Measurements from ENCODE around the gene CCDC159. TPM values are rescaled to one million over a fixed set of nuclear protein-coding genes. Genes with fewer than 3 reads are reported as not detected.

The CCDC159 gene
- total RNA-seq, 2 donors from 2014 or later, result 12.2 to 15.2 TPM

DNA sequence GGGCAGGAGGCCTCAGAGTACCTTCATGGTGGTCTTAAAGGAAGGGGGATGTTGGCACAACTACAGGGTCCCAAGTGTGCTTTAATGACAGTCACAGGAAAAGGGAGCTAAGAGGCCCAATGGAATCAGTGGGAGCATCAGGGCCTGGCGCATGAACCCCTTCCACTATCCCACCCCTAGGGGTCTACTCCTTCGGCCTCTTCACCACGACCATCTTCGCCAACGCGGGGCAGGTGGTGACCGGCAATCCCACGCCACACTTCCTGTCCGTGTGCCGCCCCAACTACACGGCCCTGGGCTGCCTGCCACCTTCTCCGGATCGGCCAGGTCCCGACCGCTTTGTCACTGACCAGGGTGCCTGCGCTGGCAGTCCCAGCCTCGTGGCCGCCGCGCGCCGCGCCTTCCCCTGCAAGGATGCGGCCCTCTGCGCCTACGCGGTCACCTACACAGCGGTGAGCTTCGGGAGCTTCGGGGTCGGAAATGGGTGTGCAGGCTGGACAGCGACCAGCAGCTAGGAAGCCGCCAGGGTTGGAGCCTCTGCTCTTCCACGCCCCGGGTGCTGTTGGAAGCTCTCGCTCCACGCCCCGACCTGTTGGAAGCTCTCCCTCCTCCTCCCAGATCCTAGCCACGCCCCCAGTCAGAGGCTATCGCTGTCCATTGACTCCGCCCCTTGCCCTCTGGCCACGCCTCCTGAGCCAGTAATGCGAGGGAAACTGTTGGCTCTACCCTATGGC, 14.9 kb downstream of the CCDC159 start:
- DNase-seq, result peak; percentile 99
- H3K36me3 Mint-ChIP-seq (ENCODE audit: low read depth), result no peaks in the 10 kb centered on the region
- H3K27ac Mint-ChIP-seq, result no peak overlapping the region
- H3K4me3 Mint-ChIP-seq, result peak overlapping the region; percentile 46
- Histone ChIP-seq H3K9me3 (ENCODE audit: control insufficient read depth, low read length) (no peaks in the 10 kb centered on the region), H3K27me3 (ENCODE audit: control insufficient read depth, insufficient read depth, low read length, poor library complexity, severe bottlenecking) (peaks cover 8% of the 10 kb centered on the region), H3K4me1 (ENCODE audit: control insufficient read depth, insufficient read depth, low read length) (no peaks in the 10 kb centered on the region), H3K36me3 (ENCODE audit: control insufficient read depth, insufficient read depth, low read length) (no peaks in the 10 kb centered on the region), H3K9ac (ENCODE audit: extremely low read depth, low read length, poor library complexity, severe bottlenecking) (no peak overlapping the region), H3K4me3 (ENCODE audit: low read length) (no peak overlapping the region), H3K27ac (ENCODE audit: low read depth, low read length) (no peak overlapping the region)
- peaks cover 53% of the 10 kb centered on the region for H3K27me3 Mint-ChIP-seq (ENCODE audit: insufficient read depth)
- no peaks in the 10 kb centered on the region for H3K9me3 Mint-ChIP-seq
- 36 to 46% methylated on average over 30 to 43 of the region's 43 CpGs for WGBS, 2 experiments (ENCODE audit: insufficient coverage in 1 of 2, insufficient read length in 1 of 2)
- no peaks in the 10 kb centered on the region for H3K4me1 Mint-ChIP-seq
- TF ChIP-seq, protein P1, sequence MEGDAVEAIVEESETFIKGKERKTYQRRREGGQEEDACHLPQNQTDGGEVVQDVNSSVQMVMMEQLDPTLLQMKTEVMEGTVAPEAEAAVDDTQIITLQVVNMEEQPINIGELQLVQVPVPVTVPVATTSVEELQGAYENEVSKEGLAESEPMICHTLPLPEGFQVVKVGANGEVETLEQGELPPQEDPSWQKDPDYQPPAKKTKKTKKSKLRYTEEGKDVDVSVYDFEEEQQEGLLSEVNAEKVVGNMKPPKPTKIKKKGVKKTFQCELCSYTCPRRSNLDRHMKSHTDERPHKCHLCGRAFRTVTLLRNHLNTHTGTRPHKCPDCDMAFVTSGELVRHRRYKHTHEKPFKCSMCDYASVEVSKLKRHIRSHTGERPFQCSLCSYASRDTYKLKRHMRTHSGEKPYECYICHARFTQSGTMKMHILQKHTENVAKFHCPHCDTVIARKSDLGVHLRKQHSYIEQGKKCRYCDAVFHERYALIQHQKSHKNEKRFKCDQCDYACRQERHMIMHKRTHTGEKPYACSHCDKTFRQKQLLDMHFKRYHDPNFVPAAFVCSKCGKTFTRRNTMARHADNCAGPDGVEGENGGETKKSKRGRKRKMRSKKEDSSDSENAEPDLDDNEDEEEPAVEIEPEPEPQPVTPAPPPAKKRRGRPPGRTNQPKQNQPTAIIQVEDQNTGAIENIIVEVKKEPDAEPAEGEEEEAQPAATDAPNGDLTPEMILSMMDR (conservative IDR thresholded peaks at IDR 0.05), result peak; percentile 62

DNA sequence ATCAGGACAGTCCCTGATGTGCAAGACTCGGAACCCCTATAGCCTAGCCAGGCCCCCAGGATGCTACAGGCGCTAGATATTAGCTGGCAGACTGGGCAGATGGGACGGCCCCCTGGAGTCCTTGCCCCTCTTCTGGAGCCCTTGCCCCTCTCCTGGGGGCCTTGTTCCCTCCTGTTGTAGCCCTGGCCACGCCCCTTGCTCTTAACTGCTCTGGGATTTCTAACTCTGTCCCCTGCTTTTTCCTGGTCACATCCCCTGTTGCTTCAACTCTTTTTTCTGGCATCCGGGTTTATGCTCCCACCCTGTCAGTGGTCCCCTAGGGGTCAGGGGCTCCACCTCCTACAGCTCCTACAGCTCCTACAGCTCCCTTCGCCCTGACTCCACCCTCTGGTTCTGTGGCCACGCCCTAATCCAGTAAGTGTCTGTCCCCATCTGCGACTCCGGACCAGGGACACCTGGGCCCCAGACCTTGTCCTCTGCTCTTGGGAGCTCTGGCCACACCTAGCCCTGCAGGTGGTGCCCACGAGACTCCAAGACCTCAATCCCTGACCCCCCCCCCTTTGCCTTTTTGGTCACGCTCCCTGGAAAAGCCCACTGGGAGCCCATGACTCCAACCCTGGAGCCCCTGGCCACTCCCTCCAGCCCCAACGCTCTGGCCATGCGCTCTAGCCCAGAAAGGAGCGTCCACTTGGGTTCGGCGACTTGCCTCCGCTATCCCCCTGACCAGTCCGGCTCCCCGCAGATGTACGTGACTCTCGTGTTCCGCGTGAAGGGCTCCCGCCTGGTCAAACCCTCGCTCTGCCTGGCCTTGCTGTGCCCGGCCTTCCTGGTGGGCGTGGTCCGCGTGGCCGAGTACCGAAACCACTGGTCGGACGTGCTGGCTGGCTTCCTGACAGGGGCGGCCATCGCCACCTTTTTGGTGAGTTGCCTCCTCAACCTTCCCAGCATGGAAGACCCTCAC, 15.7 kb downstream of the CCDC159 start:
- Histone ChIP-seq H3K27ac (ENCODE audit: low read depth, low read length) (no peak overlapping the region), H3K36me3 (ENCODE audit: control insufficient read depth, insufficient read depth, low read length) (no peaks in the 10 kb centered on the region), H3K4me3 (ENCODE audit: low read length) (no peak overlapping the region), H3K27me3 (ENCODE audit: control insufficient read depth, insufficient read depth, low read length, poor library complexity, severe bottlenecking) (peaks cover 6% of the 10 kb centered on the region), H3K9ac (ENCODE audit: extremely low read depth, low read length, poor library complexity, severe bottlenecking) (no peak overlapping the region), H3K4me1 (ENCODE audit: control insufficient read depth, insufficient read depth, low read length) (no peaks in the 10 kb centered on the region), H3K9me3 (ENCODE audit: control insufficient read depth, low read length) (no peaks in the 10 kb centered on the region)
- TF ChIP-seq, protein P1 (conservative IDR thresholded peaks at IDR 0.05), result no peak
- Mint-ChIP-seq H3K27me3 (ENCODE audit: insufficient read depth) (peaks cover 45% of the 10 kb centered on the region), H3K27ac (peak overlapping the region; percentile 26), H3K9me3 (no peaks in the 10 kb centered on the region), H3K4me1 (no peaks in the 10 kb centered on the region), H3K36me3 (ENCODE audit: low read depth) (peaks cover 2% of the 10 kb centered on the region), H3K4me3 (peak overlapping the region; percentile 46)
- peak; percentile 90 for DNase-seq
- 88 to 91% methylated on average over 27 to 35 of the region's 35 CpGs for WGBS, 2 experiments (ENCODE audit: insufficient coverage in 1 of 2, insufficient read length in 1 of 2)

DNA sequence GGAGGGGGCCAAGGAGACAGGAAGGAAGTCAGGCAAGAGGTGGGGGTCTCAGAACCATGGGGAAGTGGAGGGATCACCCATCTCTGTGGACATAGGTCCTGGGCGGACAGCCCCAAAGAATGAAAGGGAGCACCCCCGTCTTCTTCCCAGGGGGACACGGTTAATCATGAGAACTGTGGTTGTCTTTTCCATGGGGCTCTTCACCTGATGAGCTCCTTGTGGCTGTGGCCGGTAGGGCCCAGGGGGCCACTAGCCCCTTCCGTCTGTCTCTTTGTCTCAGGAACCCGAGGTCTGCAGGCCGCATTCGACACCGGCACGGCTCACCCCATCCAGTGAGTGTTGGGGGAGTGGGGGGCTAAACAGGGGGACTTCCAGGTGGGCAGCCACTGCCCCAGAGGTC, 17.6 kb downstream of the CCDC159 start:
- no peak overlapping the region for H3K27ac ChIP-seq (ENCODE audit: low read depth, low read length)
- 95 to 100% methylated on average over 8 to 10 of the region's 10 CpGs for WGBS, 2 experiments (ENCODE audit: insufficient coverage in 1 of 2, insufficient read length in 1 of 2)
- peaks cover 27% of the 10 kb centered on the region for H3K27me3 Mint-ChIP-seq (ENCODE audit: insufficient read depth)

More for the DNA sequence above, 17.6 kb downstream of the CCDC159 start:
- TF ChIP-seq, protein P1 (conservative IDR thresholded peaks at IDR 0.05), result no peak
- no peaks in the 10 kb centered on the region for H3K9me3 ChIP-seq (ENCODE audit: control insufficient read depth, low read length)
- H3K9ac ChIP-seq (ENCODE audit: extremely low read depth, low read length, poor library complexity, severe bottlenecking), result no peak overlapping the region
- Mint-ChIP-seq H3K27ac (no peak overlapping the region), H3K4me1 (no peaks in the 10 kb centered on the region), H3K9me3 (no peaks in the 10 kb centered on the region), H3K36me3 (ENCODE audit: low read depth) (peaks cover 8% of the 10 kb centered on the region), H3K4me3 (no peak overlapping the region)
- no peaks in the 10 kb centered on the region for H3K4me1 ChIP-seq (ENCODE audit: control insufficient read depth, insufficient read depth, low read length)
- H3K27me3 ChIP-seq (ENCODE audit: control insufficient read depth, insufficient read depth, low read length, poor library complexity, severe bottlenecking), result peaks cover 6% of the 10 kb centered on the region
- no peaks in the 10 kb centered on the region for H3K36me3 ChIP-seq (ENCODE audit: control insufficient read depth, insufficient read depth, low read length)
- H3K4me3 ChIP-seq (ENCODE audit: low read length), result no peak overlapping the region
- no peak for DNase-seq

Measured in endodermal cell (in vitro differentiated cells).